Measurements from ENCODE around the gene MNT. TPM values are rescaled to one million over a fixed set of nuclear protein-coding genes. Genes with fewer than 3 reads are reported as not detected.

Gene MNT
- polyA plus RNA-seq, 1 donor (not counting 4 experiments of a cell fraction or from before 2014, with no cell fraction given), result 2.0 TPM

DNA sequence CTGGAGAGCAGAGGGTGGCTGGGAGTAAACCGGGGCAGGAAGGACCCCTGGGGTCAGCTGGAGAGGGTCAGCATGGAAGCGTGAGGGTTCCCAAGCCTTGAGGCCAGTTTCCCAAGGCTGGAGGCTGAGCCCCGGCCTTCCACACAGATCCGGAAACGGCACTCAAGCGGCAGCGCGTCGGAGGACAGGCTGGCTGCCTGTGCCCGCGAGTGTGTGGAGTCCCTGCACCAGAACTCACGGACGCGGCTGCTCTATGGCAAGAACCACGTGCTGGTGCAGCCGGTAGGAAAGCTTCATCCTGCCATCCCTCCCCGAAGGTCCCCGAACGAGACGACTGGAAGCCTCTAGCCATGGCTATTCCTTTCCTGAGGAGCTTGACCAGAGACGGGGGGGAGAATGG lies 37.5 kb downstream of the MNT start:
- H3K36me3 ChIP-seq (ENCODE audit: control insufficient read depth in 2 of 2, extremely low read depth in 1 of 2, insufficient read depth in 2 of 2, low read length in 2 of 2), result peaks cover 5 to 11% of the 10 kb centered on the region in 2 experiments
- no peaks in the 10 kb centered on the region for H4K20me1 ChIP-seq (ENCODE audit: control insufficient read depth, extremely low read depth, insufficient read depth, low read length)
- FAIRE-seq, result no peak

GRCh38 chr17:2362881-2363280 lies 38.0 kb downstream of the MNT start:
- no peak overlapping the region for H3K27ac ChIP-seq (ENCODE audit: control insufficient read depth, insufficient read depth, low read length)
- H3K9me1 ChIP-seq (ENCODE audit: control insufficient read depth, extremely low read depth, insufficient read depth, low read length), result no peaks in the 10 kb centered on the region
- FAIRE-seq (no peak), DNase-seq (ENCODE audit: low read depth, low spot score) (no peak)
- dilution Hi-C loops (cut with MboI; ENCODE audit: extremely low pct_ligation_motif_present, low sequenced_read_pairs), result no loop called here
- no peak overlapping the region for H3K9ac ChIP-seq (ENCODE audit: control insufficient read depth, extremely low read depth, insufficient read depth, low read length)
- H3K27me3 ChIP-seq (ENCODE audit: control insufficient read depth, extremely low read depth, insufficient read depth, low read length), result no peaks in the 10 kb centered on the region
- H3K4me3 ChIP-seq (ENCODE audit: control insufficient read depth in 2 of 3, extremely low read depth in 1 of 3, insufficient read depth in 2 of 3, low read depth in 1 of 3, low read length in 3 of 3), result no peak overlapping the region
- no peak overlapping the region for H2AFZ ChIP-seq (ENCODE audit: control insufficient read depth, low read length)
- peaks cover 16% of the 10 kb centered on the region for H3K4me1 ChIP-seq (ENCODE audit: control insufficient read depth, extremely low read depth, insufficient read depth, low read length)
- no peaks in the 10 kb centered on the region for H3K79me2 ChIP-seq (ENCODE audit: control insufficient read depth, insufficient read depth, low read length)
- no peaks in the 10 kb centered on the region for H4K20me1 ChIP-seq (ENCODE audit: control insufficient read depth, extremely low read depth, insufficient read depth, low read length)
- H3K36me3 ChIP-seq (ENCODE audit: control insufficient read depth in 2 of 2, extremely low read depth in 1 of 2, insufficient read depth in 2 of 2, low read length in 2 of 2), result peaks cover 5 to 10% of the 10 kb centered on the region in 2 experiments
- no peaks in the 10 kb centered on the region for H3K9me3 ChIP-seq (ENCODE audit: control insufficient read depth, low read depth, low read length)
- H3K4me2 ChIP-seq (ENCODE audit: control insufficient read depth, extremely low read depth, insufficient read depth, low read depth, low read length), result no peak overlapping the region
- TF ChIP-seq, protein P1, sequence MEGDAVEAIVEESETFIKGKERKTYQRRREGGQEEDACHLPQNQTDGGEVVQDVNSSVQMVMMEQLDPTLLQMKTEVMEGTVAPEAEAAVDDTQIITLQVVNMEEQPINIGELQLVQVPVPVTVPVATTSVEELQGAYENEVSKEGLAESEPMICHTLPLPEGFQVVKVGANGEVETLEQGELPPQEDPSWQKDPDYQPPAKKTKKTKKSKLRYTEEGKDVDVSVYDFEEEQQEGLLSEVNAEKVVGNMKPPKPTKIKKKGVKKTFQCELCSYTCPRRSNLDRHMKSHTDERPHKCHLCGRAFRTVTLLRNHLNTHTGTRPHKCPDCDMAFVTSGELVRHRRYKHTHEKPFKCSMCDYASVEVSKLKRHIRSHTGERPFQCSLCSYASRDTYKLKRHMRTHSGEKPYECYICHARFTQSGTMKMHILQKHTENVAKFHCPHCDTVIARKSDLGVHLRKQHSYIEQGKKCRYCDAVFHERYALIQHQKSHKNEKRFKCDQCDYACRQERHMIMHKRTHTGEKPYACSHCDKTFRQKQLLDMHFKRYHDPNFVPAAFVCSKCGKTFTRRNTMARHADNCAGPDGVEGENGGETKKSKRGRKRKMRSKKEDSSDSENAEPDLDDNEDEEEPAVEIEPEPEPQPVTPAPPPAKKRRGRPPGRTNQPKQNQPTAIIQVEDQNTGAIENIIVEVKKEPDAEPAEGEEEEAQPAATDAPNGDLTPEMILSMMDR (optimal IDR thresholded peaks at IDR 0.05 in 1 of 3, IDR thresholded peaks at IDR 0.05 in 1 of 3, conservative IDR thresholded peaks at IDR 0.05 in 1 of 3; ENCODE audit: extremely low read depth in 1 of 3, insufficient read depth in 2 of 3, low read length in 3 of 3), result no peak
- TF ChIP-seq EZH2 (IDR thresholded peaks at IDR 0.05; ENCODE audit: low read length), result no peak

More for the DNA sequence above, 37.5 kb downstream of the MNT start:
- no peaks in the 10 kb centered on the region for H3K9me3 ChIP-seq (ENCODE audit: control insufficient read depth, low read depth, low read length)
- H3K4me2 ChIP-seq (ENCODE audit: control insufficient read depth, extremely low read depth, insufficient read depth, low read depth, low read length), result no peak overlapping the region
- dilution Hi-C loops (cut with MboI; ENCODE audit: extremely low pct_ligation_motif_present, low sequenced_read_pairs), result no loop called here
- no peaks in the 10 kb centered on the region for H3K9me1 ChIP-seq (ENCODE audit: control insufficient read depth, extremely low read depth, insufficient read depth, low read length)
- no peak overlapping the region for H3K9ac ChIP-seq (ENCODE audit: control insufficient read depth, extremely low read depth, insufficient read depth, low read length)
- DNase-seq (ENCODE audit: low read depth, low spot score), result no peak
- no peak overlapping the region for H3K4me3 ChIP-seq (ENCODE audit: control insufficient read depth in 2 of 3, extremely low read depth in 1 of 3, insufficient read depth in 2 of 3, low read depth in 1 of 3, low read length in 3 of 3)
- H3K4me1 ChIP-seq (ENCODE audit: control insufficient read depth, extremely low read depth, insufficient read depth, low read length), result peaks cover 16% of the 10 kb centered on the region
- no peaks in the 10 kb centered on the region for H3K27me3 ChIP-seq (ENCODE audit: control insufficient read depth, extremely low read depth, insufficient read depth, low read length)
- no peak overlapping the region for H3K27ac ChIP-seq (ENCODE audit: control insufficient read depth, insufficient read depth, low read length)
- no peaks in the 10 kb centered on the region for H3K79me2 ChIP-seq (ENCODE audit: control insufficient read depth, insufficient read depth, low read length)
- no peak overlapping the region for H2AFZ ChIP-seq (ENCODE audit: control insufficient read depth, low read length)
- TF ChIP-seq, protein P1 (optimal IDR thresholded peaks at IDR 0.05 in 1 of 3, IDR thresholded peaks at IDR 0.05 in 1 of 3, conservative IDR thresholded peaks at IDR 0.05 in 1 of 3; ENCODE audit: extremely low read depth in 1 of 3, insufficient read depth in 2 of 3, low read length in 3 of 3), result no peak
- TF ChIP-seq EZH2 (IDR thresholded peaks at IDR 0.05; ENCODE audit: low read length), result no peak

Data from keratinocyte (primary cell).